ENCODE measurements around the gene CYSRT1. TPM values are rescaled to one million over a fixed set of nuclear protein-coding genes. Genes with fewer than 3 reads are reported as not detected.

Gene CYSRT1
- total and polyA plus RNA-seq, 3 donors from 2014 or later, result 3.0 to 5.6 (median 3.7) TPM

DNA sequence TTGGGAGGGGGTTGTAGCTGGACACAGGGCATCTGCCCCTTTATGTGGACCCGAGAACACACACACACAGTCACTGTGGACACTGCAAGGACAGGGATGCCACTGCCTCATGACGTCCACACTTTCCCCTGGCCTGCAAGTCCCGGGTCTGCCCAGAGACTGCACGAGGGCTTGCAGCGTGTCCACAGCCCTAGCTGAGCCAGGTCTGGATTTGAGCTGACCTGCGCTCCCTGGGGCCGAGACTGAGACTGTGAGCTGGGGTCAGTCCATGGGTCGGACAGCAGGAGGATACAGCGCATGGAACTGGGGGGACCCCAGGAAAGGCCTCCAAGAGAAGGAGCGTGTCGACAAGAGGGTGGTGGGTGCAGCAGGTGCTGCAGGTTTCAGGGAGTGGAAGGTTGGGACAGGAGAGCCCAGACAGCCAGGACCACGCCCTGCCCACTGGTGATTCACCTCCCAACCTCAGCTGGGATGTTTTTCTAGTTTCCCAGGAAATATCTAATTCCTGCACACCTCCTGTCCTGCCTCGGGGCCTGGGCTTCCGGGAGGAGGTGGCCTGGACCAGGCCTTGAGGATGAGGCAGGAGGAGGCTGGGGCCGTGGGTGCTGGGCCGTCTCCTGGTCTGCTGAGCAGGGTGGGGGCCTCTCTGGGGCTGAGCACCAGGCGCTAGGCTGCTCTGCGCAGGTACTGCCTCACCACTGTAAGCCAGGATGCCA lies 1.5 kb downstream of the CYSRT1 start:
- H3K27ac ChIP-seq, result no peak overlapping the region
- TF ChIP-seq, protein P1, sequence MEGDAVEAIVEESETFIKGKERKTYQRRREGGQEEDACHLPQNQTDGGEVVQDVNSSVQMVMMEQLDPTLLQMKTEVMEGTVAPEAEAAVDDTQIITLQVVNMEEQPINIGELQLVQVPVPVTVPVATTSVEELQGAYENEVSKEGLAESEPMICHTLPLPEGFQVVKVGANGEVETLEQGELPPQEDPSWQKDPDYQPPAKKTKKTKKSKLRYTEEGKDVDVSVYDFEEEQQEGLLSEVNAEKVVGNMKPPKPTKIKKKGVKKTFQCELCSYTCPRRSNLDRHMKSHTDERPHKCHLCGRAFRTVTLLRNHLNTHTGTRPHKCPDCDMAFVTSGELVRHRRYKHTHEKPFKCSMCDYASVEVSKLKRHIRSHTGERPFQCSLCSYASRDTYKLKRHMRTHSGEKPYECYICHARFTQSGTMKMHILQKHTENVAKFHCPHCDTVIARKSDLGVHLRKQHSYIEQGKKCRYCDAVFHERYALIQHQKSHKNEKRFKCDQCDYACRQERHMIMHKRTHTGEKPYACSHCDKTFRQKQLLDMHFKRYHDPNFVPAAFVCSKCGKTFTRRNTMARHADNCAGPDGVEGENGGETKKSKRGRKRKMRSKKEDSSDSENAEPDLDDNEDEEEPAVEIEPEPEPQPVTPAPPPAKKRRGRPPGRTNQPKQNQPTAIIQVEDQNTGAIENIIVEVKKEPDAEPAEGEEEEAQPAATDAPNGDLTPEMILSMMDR (IDR thresholded peaks at IDR 0.05), result no peak
- no peak for TF ChIP-seq POLR2A (IDR thresholded peaks at IDR 0.05)
- H3K4me1 ChIP-seq, result peaks cover 26% of the 10 kb centered on the region
- no peak overlapping the region for H3K4me3 ChIP-seq
- 73 to 77% methylated on average over 10 to 18 of the region's 18 CpGs for WGBS, 2 donors
- no peaks in the 10 kb centered on the region for H3K36me3 ChIP-seq (ENCODE audit: low read depth, missing control alignments)
- no peaks in the 10 kb centered on the region for H3K9me3 ChIP-seq
- intact Hi-C loops (cut with DNase I; ENCODE audit: low total_unique reads), result loop anchor here (10.0 kb wide), 1 partner anchor 112 kb away; the partner anchor contains the start of gene DPP7
- DNase-seq, result no peak
- H3K27me3 ChIP-seq, result no peaks in the 10 kb centered on the region

DNA sequence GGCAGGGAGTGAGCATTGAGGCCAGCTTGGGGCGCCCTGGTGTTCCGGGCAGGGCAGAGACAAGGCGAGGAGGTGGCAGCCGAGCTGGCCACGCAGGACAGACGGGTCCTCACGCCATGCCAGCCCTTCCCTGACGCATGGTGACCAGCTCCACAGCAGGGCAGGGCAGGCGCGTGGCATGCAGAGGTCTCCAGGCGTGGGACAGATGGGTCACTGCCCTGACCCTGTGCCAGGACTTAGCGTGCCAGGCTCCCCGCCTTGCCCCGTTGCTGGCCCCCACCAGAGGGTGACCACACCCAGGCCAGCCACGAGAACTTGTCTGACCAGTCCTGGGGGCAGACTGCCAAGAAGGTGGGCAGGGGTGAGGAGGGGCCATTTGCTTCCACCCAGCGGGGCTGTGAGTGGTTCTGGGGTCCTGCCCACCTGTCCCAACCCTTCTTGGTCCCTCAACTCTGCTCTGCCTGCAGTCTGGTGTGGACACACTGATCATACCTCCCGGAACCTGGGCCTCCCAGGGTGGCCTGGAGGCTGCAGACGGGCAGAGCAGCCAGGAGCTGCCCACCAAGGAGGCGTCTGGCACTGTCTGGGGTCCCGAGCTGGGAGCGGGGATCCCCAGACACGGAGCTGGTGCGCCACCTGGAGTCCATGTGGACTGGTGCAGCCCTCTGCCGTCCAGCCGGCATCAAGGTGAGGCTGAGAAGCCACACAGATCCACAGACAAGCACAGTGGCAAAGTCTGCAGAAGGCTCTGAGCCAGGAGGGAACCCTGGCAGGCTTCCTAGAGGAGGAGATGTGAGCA lies 2.3 kb downstream of the CYSRT1 start, which contains the start of gene RNF224:
Gene RNF224 (plus strand): TSS at position 449 of the 799 bp plus-strand sequence. CDS start 834 bp downstream, outside the sequence.
- Histone ChIP-seq H3K27me3 (no peaks in the 10 kb centered on the region), H3K4me1 (peaks cover 24% of the 10 kb centered on the region), H3K9me3 (no peaks in the 10 kb centered on the region), H3K4me3 (no peak within 1 kb of the TSS), H3K27ac (no peak within 1 kb of the TSS), H3K36me3 (ENCODE audit: low read depth, missing control alignments) (no peaks in the 10 kb centered on the region)
- peak; percentile 79 for DNase-seq
- intact Hi-C loops (cut with DNase I; ENCODE audit: low total_unique reads), result loop anchor here (10.0 kb wide), 1 partner anchor 112 kb away; the partner anchor contains the start of gene DPP7
- 34 to 40% methylated on average over 2 to 22 of the region's 25 CpGs for WGBS, 2 donors
- TF ChIP-seq, protein P1 (IDR thresholded peaks at IDR 0.05), result peak; percentile 80 to 88 (median 80)
- no peak for TF ChIP-seq POLR2A (IDR thresholded peaks at IDR 0.05)

DNA sequence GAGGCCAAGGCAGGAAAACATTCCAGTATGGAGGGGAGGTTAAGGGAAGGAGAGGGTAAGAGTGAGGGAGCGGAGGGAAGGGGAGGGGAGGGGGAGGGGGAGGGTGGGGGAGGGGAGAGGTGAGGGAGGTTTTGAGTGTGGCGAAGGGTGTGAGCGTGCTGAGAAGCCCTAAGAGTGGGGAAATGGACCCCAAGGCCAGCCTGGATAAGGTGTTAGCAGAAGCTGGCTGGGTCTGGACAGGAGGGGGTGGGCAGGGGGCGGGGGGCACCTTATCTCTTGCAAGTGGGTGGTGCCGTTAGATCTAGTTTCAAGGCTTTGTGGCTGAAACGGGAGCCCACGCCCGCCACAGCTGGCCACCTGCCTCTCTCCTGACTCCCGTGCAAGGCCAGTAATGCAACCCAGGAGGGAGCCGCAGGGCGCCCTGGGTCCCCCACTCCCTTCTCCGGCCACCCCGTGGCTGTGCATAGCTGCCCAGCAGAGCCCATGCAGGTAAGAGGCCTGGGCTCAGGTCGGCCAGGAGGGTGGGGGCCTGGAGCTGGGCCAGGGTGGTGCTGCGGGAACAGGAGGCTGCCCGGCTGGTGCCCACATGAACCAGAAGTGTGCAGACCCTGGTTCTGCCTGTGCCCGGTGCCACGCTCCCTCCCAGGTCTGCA lies 3.0 kb downstream of the CYSRT1 start:
- Histone ChIP-seq H3K27ac (no peak overlapping the region), H3K4me1 (peaks cover 17% of the 10 kb centered on the region), H3K36me3 (ENCODE audit: low read depth, missing control alignments) (no peaks in the 10 kb centered on the region), H3K9me3 (no peaks in the 10 kb centered on the region), H3K4me3 (no peak overlapping the region), H3K27me3 (no peaks in the 10 kb centered on the region)
- intact Hi-C loops (cut with DNase I; ENCODE audit: low total_unique reads), result loop anchor here (10.0 kb wide), 1 partner anchor 113 kb away; the partner anchor contains the start of gene DPP7
- no peak for DNase-seq
- WGBS, 2 donors, result 29 to 35% methylated on average over 8 to 17 of the region's 18 CpGs
- TF ChIP-seq POLR2A (IDR thresholded peaks at IDR 0.05), result no peak
- TF ChIP-seq, protein P1 (IDR thresholded peaks at IDR 0.05), result no peak

DNA sequence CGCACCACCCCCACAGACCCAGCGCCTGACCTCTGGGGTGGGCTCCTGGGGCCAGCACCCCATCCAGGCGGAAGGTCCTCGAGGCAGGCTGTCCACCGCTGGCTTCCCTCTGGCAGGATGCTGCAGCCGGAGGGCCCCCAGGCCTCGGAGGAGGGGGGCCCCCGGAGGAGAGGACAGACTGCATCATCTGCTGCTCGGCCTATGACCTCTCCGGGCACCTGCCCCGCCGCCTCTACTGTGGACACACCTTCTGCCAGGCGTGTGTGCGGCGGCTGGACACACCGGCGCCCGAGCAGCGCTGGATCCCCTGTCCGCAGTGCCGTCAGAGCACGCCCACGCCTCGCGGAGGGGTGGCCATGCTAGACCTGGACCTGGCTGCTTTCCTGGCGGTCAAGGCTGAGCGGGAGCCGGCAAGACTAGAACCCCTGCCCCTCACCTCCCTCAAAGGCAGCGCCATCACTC lies 3.6 kb downstream of the CYSRT1 start:
- peaks cover 15% of the 10 kb centered on the region for H3K4me1 ChIP-seq
- no peak overlapping the region for H3K27ac ChIP-seq
- H3K36me3 ChIP-seq (ENCODE audit: low read depth, missing control alignments), result no peaks in the 10 kb centered on the region
- no peak for DNase-seq
- 53 to 71% methylated on average over 4 to 26 of the region's 29 CpGs for WGBS, 2 donors
- TF ChIP-seq, protein P1 (IDR thresholded peaks at IDR 0.05), result no peak
- no peak for TF ChIP-seq POLR2A (IDR thresholded peaks at IDR 0.05)
- intact Hi-C loops (cut with DNase I; ENCODE audit: low total_unique reads), result loop anchor here (10.0 kb wide), 1 partner anchor 114 kb away; the partner anchor contains the start of gene DPP7
- H3K9me3 ChIP-seq, result no peaks in the 10 kb centered on the region
- no peak overlapping the region for H3K4me3 ChIP-seq
- no peaks in the 10 kb centered on the region for H3K27me3 ChIP-seq

Measured in testis (tissue), 3 donors.